Cerebellar nuclear complex (tissue), 1 donor: ENCODE data around the gene RNF8.
"Not testable (repeated sequence)": the region's sequence is repeated elsewhere in the genome, so short reads cannot be mapped to it uniquely, and the experiment has no call there.

Experiments used
- DNase-seq, 2 experiments: peaks; one replicate each; lab custom pipeline; 2025; lab: John Stamatoyannopoulos, UW

RNF8 gene

DNA sequence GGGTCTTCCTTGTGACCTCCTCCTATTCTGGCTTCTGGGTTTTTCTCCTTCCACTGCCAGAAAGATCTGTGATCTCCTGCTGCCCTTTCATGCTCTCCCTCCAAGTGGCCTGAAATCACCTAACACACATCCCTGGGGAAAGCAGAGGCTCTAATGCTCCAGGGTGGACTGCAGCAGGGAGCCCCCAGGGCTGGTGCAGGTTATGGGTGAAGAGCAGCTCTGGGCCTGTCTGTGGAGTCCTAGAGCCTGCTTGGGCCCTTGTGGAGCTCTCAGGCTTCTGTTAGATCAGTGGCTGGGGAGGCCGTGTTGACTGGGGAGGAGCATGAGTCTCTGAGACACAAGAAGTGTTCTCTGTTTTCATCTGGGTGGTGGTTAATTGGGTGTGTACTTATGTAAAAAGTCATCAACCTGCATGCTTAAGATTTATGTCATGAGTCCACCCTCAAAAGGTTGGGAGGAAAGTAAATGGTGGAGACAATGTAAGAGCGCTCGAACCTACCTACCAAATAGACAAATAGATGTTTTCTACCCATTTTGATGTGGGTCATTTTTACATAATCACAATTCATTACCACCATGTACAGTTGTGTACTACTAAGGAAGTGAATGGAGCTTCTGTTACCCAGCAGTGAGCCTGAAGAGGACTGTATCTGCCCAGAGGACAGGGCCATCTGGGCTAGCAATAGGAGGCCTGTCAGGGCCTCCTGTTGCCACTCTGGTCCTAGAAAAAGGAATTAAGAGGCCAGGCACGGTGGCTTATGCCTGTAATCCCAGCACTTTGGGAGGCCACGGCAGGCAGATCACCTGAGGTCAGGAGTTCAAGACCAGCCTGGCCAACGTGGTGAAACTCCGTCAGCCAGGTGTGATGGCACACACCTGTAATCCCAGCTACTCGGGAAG is 32.0 kb upstream of the RNF8 start:
- peak in 1 of 2 experiments; percentile 3 for DNase-seq

DNA sequence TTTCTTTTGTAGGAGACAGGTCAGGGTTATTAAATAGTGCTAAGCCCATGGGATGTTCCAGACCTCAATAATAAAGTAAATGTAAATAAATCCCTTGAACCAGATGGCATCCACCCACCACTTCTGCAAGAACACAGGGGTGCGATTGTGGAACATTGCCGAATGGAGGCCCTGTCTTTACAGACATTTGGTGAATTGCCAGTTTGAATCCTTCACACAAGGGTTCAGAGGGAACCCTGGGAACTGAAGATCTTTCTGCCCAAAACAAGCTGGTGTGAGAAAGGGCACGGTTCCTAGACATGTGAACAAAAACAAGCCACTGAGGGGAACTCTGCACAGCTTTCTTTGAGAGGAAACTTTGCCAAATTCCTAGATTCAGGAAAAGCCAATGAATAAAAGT is 30.2 kb upstream of the RNF8 start:
- DNase-seq = no peak

DNA sequence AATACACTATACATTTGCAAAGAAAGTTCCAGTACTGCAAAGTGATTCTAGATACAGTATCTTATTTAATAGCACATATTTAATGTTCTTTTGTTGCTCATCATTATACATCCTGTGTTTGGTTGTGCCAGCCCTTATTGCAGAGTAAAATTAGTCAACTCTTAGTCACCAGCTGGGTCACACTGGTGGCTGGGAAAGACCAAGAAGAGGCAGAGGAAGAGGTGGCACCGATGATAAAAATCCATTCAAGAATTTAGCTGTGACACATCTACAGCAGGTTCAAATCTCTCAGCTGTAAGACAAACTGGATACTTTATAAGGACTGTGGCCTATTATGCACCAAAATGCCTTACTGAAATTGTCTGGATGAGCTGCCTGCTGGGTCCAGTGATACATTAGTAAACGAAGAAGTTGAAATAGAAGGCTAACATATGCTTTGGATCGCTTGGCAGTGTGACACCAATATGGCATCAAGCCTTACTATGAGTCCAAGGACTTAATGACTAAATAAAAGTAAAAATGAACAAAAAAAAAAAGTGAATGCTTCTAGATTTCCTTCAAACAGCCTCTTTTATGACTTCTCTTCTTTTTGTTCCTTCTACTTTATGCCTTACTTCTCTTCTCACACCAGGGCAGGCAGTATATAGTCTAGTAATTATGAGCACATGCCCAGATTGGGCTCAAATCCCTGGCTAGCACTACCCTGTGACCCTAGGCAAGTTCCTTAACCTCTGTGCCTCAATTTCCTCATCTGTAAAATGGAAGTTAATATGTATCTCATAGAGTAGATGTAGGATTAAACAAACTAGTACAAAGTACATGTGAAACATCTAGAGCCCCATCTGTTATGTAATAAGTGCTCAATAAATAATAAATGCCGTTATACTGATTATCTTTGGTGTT is 29.4 kb upstream of the RNF8 start:
- DNase-seq = no peak

DNA sequence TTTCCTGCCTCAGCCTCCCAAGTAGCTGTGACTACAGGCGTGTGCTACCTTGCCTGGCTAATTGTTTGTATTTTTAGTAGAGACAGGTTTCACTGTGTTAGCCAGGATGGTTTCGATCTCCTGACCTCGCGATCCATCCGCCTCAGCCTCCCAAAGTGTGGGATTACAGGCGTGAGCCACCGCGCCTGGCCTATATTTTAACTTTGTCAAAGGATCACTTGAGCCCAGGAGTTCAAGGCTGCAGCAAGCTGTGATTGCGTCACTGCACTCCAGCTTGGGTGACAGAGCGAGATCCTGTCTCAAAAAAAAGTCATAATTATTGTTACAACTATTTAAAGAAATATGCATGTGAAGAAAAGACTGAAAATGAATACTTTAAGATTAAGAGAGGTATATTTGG is 23.4 kb upstream of the RNF8 start:
- DNase-seq = not testable (repeated sequence)

DNA sequence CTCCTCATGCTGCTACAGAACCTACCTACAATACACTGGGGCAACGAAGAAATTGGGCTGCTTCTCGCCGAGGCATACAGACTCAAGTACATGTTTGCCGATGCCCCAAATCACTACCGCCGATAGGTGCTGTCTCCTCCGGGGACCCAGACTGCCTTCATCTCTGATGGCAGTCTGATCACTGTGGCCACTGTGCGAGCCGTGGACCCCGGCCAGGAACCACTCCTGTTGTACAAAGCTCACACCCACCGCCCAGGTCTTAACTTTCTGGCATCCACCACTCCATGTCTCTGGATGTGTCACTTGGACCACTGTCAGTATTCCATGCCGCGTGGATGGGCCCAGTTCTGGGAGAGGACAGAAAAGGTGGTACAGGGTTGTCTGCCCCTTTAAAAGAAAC is 22.7 kb upstream of the RNF8 start:
- DNase-seq = no peak

DNA sequence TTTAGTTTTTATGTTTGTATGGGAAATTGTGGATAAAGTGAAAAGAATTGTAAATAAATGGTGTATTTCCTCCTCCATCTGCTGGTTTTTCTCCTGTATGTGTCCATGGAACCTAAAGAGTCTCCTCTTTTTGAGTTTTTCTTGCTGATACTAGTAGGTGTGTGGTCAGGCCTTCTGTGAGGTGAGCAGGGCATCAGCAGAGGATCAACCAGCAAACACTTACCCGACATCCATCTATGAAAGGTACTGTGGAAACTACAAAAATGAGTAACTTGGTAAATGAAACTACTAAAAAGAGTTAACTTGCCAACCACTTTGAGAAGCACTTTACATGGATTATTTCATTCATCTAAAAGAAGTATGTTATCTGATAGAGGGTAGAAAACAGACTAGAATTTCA is 20.9 kb upstream of the RNF8 start:
- DNase-seq = no peak

DNA sequence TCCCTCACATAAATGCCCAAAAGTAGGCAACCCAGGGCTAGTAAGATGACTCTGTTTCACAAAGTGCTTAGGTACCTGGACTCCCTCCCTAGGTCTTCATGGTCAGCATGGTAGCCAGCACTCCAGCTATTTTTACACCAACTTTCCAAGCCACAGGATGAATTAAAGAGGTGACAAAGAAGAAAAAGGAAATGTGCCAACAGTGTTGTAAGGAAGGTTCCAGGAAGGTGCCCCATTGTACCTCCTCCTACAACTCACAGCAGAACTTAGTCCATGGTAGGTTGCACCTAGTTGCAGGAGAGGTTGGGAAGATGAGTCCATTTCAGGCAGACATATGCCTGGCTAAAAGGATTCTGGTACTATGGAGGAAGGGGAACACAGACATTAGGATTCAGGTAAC is 19.7 kb upstream of the RNF8 start:
- DNase-seq = no peak

DNA sequence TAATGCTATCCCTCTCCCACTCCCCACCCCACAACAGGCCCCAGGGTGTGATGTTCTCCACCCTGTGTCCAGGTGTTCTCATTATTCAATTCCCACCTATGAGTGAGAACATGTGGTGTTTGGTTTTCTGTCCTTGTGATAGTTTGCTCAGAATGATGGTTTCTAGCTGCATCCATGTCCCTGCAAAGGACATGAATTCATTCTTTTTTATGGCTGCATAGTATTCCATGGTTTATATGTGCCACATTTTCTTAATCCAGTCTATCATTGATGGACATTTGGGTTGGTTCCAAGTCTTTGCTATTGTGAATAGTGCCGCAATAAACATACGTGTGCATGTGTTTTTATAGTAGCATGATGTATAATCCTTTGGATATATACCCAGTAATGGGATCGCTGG is 15.5 kb upstream of the RNF8 start:
- not testable (repeated sequence) for DNase-seq

DNA sequence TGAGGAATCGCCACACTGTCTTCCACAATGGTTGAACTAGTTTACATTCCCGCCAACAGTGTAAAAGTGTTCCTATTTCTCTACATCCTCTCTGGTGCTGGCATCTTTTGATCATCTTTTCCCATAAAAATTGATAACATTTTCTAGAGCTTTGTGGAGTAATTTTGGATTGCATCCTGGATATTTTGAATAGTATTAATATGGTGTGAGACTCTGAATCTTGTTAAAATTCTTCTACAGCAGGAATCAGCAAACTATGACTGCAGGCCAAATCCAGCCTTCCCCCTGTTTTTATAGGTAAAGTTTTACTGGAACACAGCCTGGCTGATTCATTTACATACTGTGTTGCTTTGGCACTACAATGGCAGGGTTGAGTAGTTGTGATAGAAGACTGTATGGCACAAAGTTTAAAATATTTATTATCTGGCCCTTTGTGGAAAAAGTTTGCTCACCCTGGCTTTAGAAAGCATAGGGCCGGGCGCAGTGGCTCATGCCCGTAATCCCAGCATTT is 15.0 kb upstream of the RNF8 start:
- no peak for DNase-seq

DNA sequence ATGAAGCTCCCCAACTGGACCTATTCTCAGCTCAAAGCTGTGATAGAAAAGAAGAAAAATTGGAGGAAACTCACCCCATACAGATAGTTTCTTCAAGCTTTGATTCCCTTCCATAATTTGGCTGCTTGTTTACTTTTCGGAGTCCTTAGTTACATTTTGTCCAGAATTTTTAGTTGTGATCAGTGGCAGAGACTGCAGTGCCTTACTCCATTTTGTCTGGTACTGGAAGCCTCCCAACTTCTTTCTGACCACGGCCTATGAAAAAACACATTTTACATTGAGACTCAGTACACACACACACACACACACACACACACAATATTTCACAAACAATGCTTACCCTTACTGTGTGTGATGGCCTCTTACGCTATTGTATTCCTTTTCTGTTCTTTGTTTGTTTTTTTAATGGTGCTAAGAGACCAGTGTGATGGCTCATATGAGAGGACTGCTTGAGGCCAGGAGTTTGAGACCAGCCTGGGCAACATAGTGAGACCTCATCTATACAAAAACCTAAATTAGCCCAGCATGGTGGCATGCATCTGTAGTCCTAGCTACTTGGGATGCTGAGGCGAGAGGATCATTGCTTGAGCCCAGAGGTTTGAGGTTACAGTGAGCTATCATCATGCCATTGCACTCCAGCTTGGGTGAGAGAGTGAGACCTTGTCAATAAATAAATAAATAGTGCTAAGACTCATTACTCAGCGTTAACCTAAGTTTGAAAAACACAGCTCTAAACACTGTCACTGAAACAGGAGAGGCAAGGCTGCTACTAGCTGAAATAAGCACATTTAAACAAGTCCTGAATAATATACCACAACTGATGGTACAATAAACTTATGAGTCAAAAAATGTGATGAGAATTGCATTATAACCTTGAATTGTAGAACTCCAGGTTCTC is 13.8 kb upstream of the RNF8 start:
- no peak for DNase-seq

DNA sequence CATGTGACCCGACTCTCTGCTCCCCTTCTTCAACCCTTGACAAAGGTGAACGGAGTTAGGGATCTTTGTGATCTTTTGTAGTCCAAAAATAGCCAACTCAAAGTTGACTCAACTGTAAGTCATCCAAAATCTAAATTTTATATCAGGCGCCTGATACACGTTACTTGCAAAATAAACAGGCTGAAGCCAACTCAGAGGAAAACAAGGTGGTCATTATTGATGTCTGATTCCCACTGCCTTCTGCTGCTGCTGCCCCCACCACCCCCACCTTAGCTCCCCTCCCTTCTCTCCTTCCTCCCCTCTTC is 13.2 kb upstream of the RNF8 start:
- no peak for DNase-seq

DNA sequence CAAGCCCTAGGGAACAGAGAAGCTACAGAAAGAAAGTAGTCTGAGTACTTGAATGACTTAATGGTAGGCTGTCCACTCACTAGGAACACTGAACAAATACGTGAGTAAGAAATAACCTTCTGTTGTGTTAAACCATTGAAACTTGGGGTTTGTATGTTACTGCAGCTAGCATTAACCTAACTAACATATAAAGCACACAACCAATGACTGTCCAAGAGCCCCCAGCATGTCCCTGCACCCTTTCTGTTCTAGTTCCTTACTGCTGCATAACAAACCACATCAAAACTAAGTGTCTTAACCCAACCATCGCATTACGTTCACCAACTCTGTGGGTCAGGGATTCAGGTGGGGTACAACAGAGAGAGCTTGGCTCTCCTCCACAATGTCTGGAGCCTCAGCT is 10.5 kb upstream of the RNF8 start:
- DNase-seq = no peak

DNA sequence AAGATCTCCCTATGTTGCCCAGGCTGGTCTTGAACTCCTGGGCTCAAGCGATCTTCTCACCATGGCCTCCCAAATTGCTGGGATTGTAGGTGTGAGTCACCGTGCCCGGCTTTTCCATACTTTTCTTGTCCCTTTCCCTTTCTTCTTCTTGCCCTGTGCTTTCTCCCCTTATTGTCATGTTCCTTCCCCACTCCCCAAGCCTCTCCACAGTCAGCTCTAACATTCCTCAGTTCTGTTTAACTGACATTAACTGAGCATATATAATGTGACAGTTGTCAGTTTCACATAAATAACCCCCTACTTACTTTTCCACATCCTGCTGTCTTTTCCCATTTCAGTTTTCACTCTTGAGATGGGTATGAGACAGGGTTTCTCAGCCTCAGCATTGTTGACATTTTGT is 9.5 kb upstream of the RNF8 start:
- DNase-seq = no peak

DNA sequence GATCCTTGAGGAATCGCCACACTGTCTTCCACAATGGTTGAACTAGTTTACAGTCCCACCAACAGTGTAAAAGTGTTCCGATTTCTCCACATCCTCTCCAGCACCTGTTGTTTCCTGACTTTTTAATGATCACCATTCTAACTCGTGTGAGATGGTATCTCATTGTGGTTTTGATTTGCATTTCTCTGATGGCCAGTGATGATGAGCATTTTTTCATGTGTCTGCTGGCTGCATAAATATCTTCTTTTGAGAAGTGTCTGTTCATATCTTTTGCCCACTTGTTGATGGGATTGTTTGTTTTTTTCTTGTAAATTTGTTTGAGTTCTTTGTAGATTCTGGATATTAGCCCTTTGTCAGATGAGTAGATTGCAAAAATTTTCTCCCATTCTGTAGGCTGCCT is 8.0 kb upstream of the RNF8 start:
- not testable (repeated sequence) for DNase-seq

DNA sequence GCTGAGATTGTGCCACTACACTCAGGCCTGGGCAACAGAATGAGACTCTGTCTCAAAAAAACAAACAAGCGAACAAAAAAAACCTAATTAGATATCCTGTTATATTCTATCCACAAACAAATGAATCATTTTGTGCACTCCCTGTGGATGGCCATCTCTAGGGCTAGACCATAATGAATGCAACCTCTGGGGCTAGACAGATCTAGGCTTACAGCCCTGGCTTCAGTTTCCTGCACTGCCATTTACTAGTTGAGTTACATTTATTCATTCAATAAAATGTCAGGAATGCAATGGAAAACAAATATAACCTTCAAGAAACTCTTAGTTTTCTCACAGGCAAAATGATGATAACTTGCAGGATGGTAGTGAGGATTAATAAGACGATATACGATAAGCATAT is 6.6 kb upstream of the RNF8 start:
- no peak for DNase-seq

DNA sequence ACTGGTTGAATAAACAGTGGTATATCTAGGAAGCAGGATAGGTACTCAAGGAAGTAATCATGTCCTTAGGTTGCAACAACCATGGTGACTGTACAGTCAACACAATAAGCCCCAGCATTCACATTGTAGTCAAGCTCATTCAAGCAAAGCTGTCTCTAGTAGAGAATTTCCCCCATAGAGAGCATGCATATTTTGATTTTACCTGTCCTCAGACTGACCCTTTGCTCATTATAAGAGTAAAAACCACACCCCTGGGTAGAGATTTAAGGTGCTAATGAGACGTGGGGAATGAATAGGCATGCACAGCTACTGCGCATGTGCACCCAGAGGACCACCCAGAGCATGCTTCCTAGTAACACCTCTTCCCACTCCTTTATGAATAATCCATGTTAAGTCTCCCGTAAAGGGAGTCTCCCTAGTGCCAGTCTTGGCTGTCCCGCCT is 6.1 kb upstream of the RNF8 start:
- no peak for DNase-seq

DNA sequence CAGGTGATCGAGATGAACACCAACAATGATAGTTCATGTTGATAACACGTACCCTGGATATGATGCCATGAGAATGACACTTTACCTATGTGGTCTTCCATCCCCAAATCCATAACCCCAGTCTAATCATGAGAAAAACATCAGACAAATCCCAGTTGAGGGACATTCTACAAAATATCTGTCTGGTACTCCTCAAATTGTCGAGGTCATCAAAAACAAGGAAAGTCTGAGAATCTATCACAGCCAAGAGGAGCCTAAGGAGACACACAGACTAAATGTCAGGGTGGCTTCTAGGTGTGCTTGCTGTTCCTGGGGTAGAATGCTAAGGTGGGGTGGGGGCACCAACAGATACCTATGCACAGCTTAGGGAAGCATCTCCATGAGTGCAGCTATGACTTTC is 2.8 kb upstream of the RNF8 start:
- no peak for DNase-seq

DNA sequence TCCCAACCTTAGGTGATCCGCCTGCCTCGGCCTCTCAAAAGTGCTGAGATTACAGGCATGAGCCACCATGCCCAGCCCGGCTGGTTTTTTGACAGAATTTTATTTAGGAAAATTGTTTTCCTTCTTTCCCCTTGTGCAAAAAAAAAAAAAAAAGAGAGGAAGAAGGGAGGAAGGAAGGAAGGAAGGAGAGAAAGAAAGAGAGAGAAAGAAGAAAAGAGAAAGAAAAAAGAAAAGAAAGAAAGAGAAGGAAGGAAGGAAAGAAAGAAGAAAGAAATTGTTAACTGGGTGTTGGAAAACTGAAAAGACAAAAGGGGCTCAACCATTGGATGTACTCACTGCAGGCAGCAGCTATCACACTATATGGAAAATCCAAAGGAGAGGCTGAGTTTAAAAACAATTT is 1.4 kb upstream of the RNF8 start:
- DNase-seq = no peak

DNA sequence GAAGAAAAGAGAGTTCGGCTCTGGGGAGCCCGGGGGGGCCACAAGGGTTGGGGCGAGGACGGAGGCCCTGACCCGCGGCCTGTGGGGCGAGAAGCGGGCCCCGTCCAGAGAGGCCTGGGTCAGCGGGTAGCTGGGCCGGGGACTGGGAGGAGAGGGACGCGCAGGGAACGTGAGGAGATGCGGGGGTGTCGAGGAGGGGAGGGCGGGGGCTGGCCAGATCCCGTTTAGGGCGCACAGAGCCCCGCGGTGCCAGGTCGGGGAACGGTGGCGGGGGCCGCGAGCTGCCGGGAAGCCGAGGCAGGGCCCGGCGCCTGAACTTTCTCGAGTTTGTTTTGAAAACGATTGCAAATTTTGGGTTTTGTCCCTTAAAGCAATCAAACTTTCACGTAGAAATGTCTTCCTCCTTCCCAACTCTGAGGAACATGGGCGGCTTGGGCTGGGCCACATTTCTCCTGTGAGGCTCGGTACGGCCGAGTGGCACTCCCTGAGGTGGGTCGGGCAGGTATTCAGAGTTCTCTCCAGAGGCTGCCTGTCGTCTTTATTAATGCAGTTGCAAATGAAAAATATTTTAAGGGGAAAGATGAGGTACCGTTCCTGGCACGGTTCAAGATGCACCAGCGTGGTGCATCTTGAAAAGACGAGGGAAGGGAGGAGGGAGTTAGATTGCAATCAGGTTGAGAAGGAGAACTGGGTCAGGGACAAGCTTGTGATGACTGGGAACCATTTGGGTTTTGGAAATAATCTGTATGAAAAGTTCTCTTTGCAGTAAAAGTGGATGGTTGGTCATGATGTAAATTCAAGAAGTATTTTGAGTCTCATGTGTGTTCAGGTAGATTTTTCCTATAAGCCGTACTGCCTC is 972 bp downstream of the RNF8 start:
- DNase-seq = no peak

DNA sequence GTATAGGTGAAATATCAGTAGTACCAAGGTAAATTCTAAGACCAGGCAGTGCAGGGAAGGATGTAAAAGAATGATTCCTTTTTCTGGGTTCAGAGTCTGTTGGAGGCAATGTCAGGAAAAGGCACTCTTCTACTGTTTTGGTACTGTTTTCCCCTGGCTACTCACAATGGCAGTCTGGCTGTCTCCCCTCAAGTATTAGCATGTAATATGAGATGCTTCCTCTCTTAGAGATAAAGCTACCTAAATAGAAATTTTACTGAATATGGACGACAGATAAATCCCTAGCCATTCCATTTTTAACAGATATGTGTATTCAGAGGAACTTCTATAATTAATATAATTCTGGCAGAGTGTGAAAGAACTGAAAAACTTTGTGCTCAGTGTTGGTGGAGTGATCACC is 3.5 kb downstream of the RNF8 start:
- no peak for DNase-seq

DNA sequence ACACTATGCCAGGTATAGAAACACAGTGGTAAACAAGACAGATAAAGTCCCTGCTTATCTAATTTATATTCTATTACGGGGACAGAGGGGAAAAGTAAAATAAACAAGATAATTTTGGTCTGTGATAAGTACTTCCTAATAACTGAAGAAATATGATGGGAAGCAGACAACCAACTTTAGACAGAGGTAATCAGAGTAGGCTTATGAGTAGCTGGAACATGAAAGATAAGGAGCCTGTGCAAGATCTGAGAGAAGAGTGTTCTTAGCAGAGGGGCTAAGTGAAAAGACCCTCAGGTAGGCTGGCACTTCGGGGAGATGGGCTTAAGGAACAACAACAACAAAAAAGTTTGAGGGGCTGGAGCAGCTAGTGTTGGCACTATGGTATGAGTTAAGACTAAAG is 4.1 kb downstream of the RNF8 start:
- DNase-seq = no peak
